Astrocyte (in vitro differentiated cells and primary cell): ENCODE measurements around the gene CORO2A. TPM values are rescaled to one million over a fixed set of nuclear protein-coding genes. Genes with fewer than 3 reads are reported as not detected.

Source experiments
- DNase-seq: peaks from one replicate; pipeline ENCODE4 v3.0.0-alpha.2; 2010; ENCODE audit warnings: low read depth
- FAIRE-seq: peaks from 2 replicates; lab custom pipeline; 2011; peaks lifted over from hg19 to GRCh38; lab: Jason Lieb, UNC
- H2AFZ ChIP-seq: 2 replicates; pipeline ENCODE4 v1.6.0; 2012; ENCODE audit warnings: low read depth, low read length, inconsistent platforms
- H3K27ac ChIP-seq: 2 replicates; pipeline ENCODE4 v1.5.1; 2011; ENCODE audit warnings: low read depth, low read length, inconsistent platforms
- H3K27me3 ChIP-seq: 2 replicates; pipeline ENCODE4 v1.6.0; 2011; ENCODE audit warnings: low read length, inconsistent platforms; ENCODE audit not compliant: insufficient read depth
- H3K36me3 ChIP-seq: 2 replicates; pipeline ENCODE4 v1.5.1; 2011; ENCODE audit warnings: low read length, inconsistent platforms; ENCODE audit not compliant: insufficient read depth
- H3K4me1 ChIP-seq: 2 replicates; pipeline ENCODE4 v1.5.1; 2011; ENCODE audit warnings: low read length, inconsistent platforms; ENCODE audit not compliant: insufficient read depth
- H3K4me2 ChIP-seq: 2 replicates; pipeline ENCODE4 v1.6.0; 2012; ENCODE audit warnings: low read length, inconsistent platforms
- H3K4me3 ChIP-seq: 2 replicates; pipeline ENCODE4 v1.5.1; 2011; ENCODE audit warnings: low read depth, mild to moderate bottlenecking, low read length, inconsistent platforms; ENCODE audit not compliant: insufficient read depth
- H3K79me2 ChIP-seq: 2 replicates; pipeline ENCODE4 v1.6.0; 2012; ENCODE audit warnings: mild to moderate bottlenecking, low read length, inconsistent platforms; ENCODE audit not compliant: insufficient read depth
- H3K9ac ChIP-seq: 2 replicates; pipeline ENCODE4 v1.6.0; 2012; ENCODE audit warnings: mild to moderate bottlenecking, low read length, inconsistent platforms
- H3K9me3 ChIP-seq: 2 replicates; pipeline ENCODE4 v1.5.1; 2012; ENCODE audit warnings: low read depth, mild to moderate bottlenecking, low read length, inconsistent platforms; ENCODE audit not compliant: insufficient read depth
- H4K20me1 ChIP-seq: 2 replicates; pipeline ENCODE4 v1.6.0; 2012; ENCODE audit warnings: low read length, inconsistent platforms; ENCODE audit not compliant: insufficient read depth
- H3K27ac Mint-ChIP-seq: one replicate; pipeline ENCODE4 v1.8.0; 2021; ENCODE audit warnings: mild to moderate bottlenecking, mixed read lengths; ENCODE audit not compliant: unreplicated experiment
- H3K27me3 Mint-ChIP-seq: one replicate; pipeline ENCODE4 v1.8.0; 2021; ENCODE audit warnings: low read depth, mixed read lengths; ENCODE audit not compliant: unreplicated experiment
- H3K36me3 Mint-ChIP-seq: one replicate; pipeline ENCODE4 v1.8.0; 2021; ENCODE audit warnings: low read depth, mixed read lengths; ENCODE audit not compliant: unreplicated experiment
- H3K4me1 Mint-ChIP-seq: one replicate; pipeline ENCODE4 v1.8.0; 2021; ENCODE audit warnings: low read depth, mixed read lengths; ENCODE audit not compliant: unreplicated experiment
- H3K4me3 Mint-ChIP-seq: one replicate; pipeline ENCODE4 v1.8.0; 2021; ENCODE audit warnings: mild to moderate bottlenecking, moderate library complexity, mixed read lengths; ENCODE audit not compliant: unreplicated experiment
- H3K9me3 Mint-ChIP-seq: one replicate; pipeline ENCODE4 v1.8.0; 2021; ENCODE audit warnings: mild to moderate bottlenecking, mixed read lengths; ENCODE audit not compliant: unreplicated experiment
- EZH2 ChIP-seq: IDR thresholded peaks from 2 replicates; pipeline ENCODE4 v1.6.1; 2012; ENCODE audit warnings: mild to moderate bottlenecking, low read length, inconsistent platforms; ENCODE audit not compliant: insufficient read depth
- total RNA-seq: library from RNA; stranded (reverse); gene quantifications from 2 replicates; pipeline ENCODE4 v1.2.1, GENCODE V29; 2021
- TF ChIP-seq, protein P1 (sequence below): IDR thresholded peaks from 2 replicates; pipeline ENCODE4 v1.5.1; 2011; ENCODE audit warnings: low read depth, mild to moderate bottlenecking, inconsistent platforms, low read length, moderate library complexity; ENCODE audit not compliant: insufficient read depth

CORO2A gene
- total RNA-seq, 1 donor from 2014 or later: 11.1 TPM

DNA sequence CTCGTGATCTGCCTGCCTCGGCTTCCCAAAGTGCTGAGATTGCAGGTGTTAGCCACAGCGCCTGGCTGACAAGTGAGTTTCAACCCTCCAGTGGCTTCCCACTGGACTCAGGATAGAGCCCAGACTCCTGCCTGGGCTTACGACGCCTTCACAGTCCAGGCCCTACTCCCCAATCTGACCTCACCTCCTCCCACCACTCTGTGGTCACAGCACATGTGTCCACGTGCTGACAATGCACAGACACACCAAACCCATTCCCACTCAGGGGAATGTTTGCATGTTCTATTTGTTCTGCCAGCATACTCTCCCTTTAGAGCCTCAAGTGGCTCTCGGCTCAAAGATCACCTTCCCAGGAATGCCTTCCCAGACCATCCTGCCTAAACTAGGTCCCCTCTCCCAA lies 42.3 kb downstream of the CORO2A start:
- Histone ChIP-seq H3K36me3 (no peaks in the 10 kb centered on the region), H3K79me2 (no peaks in the 10 kb centered on the region), H3K27ac (no peak overlapping the region), H3K9ac (no peak overlapping the region), H4K20me1 (no peaks in the 10 kb centered on the region), H3K27me3 (no peaks in the 10 kb centered on the region), H3K9me3 (no peaks in the 10 kb centered on the region), H3K4me3 (no peak overlapping the region), H2AFZ (no peak overlapping the region), H3K4me1 (no peaks in the 10 kb centered on the region), H3K4me2 (no peak overlapping the region)
- H3K4me3 Mint-ChIP-seq: no peak overlapping the region
- DNase-seq (no peak), FAIRE-seq (no peak)
- no peak overlapping the region for H3K27ac Mint-ChIP-seq
- H3K4me1 Mint-ChIP-seq: peaks cover 5% of the 10 kb centered on the region
- no peaks in the 10 kb centered on the region for H3K36me3 Mint-ChIP-seq
- peaks cover 2% of the 10 kb centered on the region for H3K27me3 Mint-ChIP-seq
- no peak for TF ChIP-seq EZH2
- TF ChIP-seq, protein P1, sequence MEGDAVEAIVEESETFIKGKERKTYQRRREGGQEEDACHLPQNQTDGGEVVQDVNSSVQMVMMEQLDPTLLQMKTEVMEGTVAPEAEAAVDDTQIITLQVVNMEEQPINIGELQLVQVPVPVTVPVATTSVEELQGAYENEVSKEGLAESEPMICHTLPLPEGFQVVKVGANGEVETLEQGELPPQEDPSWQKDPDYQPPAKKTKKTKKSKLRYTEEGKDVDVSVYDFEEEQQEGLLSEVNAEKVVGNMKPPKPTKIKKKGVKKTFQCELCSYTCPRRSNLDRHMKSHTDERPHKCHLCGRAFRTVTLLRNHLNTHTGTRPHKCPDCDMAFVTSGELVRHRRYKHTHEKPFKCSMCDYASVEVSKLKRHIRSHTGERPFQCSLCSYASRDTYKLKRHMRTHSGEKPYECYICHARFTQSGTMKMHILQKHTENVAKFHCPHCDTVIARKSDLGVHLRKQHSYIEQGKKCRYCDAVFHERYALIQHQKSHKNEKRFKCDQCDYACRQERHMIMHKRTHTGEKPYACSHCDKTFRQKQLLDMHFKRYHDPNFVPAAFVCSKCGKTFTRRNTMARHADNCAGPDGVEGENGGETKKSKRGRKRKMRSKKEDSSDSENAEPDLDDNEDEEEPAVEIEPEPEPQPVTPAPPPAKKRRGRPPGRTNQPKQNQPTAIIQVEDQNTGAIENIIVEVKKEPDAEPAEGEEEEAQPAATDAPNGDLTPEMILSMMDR: no peak
- H3K9me3 Mint-ChIP-seq: no peaks in the 10 kb centered on the region

DNA sequence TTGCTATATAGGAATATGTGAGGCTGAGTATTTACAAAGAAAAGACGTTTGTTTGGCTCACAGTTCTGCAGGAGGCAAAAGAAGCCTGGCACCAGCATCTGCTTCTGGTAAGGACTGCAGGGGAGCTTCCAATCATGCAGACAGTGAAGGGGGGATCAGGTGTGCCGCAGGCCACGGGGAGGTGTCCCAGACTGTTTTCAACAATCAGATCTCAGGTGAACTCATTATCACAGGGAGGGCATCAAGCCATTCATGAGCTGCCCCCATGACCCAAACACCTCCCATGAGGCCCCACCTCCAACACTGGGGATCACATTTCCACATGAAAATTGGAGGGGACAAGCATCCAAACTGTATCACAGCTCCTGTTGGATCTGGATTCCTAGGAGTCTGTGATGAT lies 43.0 kb downstream of the CORO2A start:
- Mint-ChIP-seq H3K4me3 (no peak overlapping the region), H3K4me1 (peaks cover 5% of the 10 kb centered on the region), H3K9me3 (no peaks in the 10 kb centered on the region), H3K27ac (no peak overlapping the region), H3K27me3 (peaks cover 6% of the 10 kb centered on the region), H3K36me3 (no peaks in the 10 kb centered on the region)
- Histone ChIP-seq H3K79me2 (no peaks in the 10 kb centered on the region), H3K9ac (no peak overlapping the region), H3K4me3 (no peak overlapping the region), H3K27me3 (no peaks in the 10 kb centered on the region), H3K4me1 (no peaks in the 10 kb centered on the region), H3K9me3 (no peaks in the 10 kb centered on the region), H3K27ac (no peak overlapping the region), H3K36me3 (no peaks in the 10 kb centered on the region), H4K20me1 (no peaks in the 10 kb centered on the region), H3K4me2 (no peak overlapping the region), H2AFZ (no peak overlapping the region)
- FAIRE-seq (no peak), DNase-seq (no peak)
- TF ChIP-seq, protein P1: no peak
- TF ChIP-seq EZH2: no peak

DNA sequence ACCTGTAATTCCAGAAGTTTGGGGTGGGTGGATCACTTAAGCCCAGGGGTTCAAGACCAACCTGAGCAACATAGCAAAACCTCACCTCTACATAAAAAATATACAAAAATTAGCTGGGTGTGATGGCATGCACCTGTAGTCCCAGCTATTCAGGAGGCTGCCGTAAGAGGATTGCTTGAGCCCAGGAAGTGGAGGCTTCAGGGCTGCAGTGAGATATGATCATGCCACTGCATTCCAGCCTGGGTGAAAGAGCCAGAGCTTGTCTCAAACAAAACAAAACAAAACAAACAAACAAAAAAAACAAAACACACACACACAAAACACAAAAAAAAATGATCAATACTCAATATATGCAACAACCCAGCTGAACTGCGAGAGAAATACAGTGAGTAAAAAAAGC lies 44.0 kb downstream of the CORO2A start:
- Histone ChIP-seq H3K27me3 (no peaks in the 10 kb centered on the region), H3K4me2 (no peak overlapping the region), H3K27ac (no peak overlapping the region), H3K4me1 (no peaks in the 10 kb centered on the region), H3K79me2 (no peaks in the 10 kb centered on the region), H3K36me3 (no peaks in the 10 kb centered on the region), H3K9me3 (no peaks in the 10 kb centered on the region), H3K9ac (no peak overlapping the region), H2AFZ (no peak overlapping the region), H3K4me3 (no peak overlapping the region), H4K20me1 (no peaks in the 10 kb centered on the region)
- DNase-seq (no peak), FAIRE-seq (no peak)
- Mint-ChIP-seq H3K27ac (no peak overlapping the region), H3K36me3 (no peaks in the 10 kb centered on the region), H3K9me3 (no peaks in the 10 kb centered on the region), H3K4me1 (peaks cover 5% of the 10 kb centered on the region), H3K4me3 (no peak overlapping the region), H3K27me3 (peaks cover 7% of the 10 kb centered on the region)
- TF ChIP-seq, protein P1: no peak
- TF ChIP-seq EZH2: no peak
